ENCODE data around the gene ALDH1B1.

ALDH1B1 gene

GRCh38 chr9:38434853-38435252 lies 42.4 kb downstream of the ALDH1B1 start:
- TF ChIP-seq POLR2AphosphoS5 (IDR thresholded peaks at IDR 0.05; ENCODE audit: low read depth, low read length): no peak

- no peak for TF ChIP-seq FOXP2 (optimal IDR thresholded peaks at IDR 0.05; ENCODE audit: borderline replicate concordance, extremely low read depth, extremely low read length, insufficient read depth)
- no peak for TF ChIP-seq REST (IDR thresholded peaks at IDR 0.05; ENCODE audit: insufficient read depth in 1 of 2, low read depth in 2 of 2, low read length in 2 of 2)
Observed at GRCh38 chr9:38435521-38435920, 43.0 kb downstream of the ALDH1B1 start.

- TF ChIP-seq FOXP2 (optimal IDR thresholded peaks at IDR 0.05; ENCODE audit: borderline replicate concordance, extremely low read depth, extremely low read length, insufficient read depth): no peak
- TF ChIP-seq SIN3A (IDR thresholded peaks at IDR 0.05; ENCODE audit: borderline replicate concordance, insufficient read depth, low read length): no peak
- no peak for TF ChIP-seq TAF1 (IDR thresholded peaks at IDR 0.05; ENCODE audit: borderline replicate concordance, insufficient read depth, low read length)
- no peak for TF ChIP-seq POLR2AphosphoS5 (IDR thresholded peaks at IDR 0.05; ENCODE audit: low read depth, low read length)
- no peak for TF ChIP-seq REST (IDR thresholded peaks at IDR 0.05; ENCODE audit: insufficient read depth in 1 of 2, low read depth in 2 of 2, low read length in 2 of 2)
Observed at GRCh38 chr9:38436708-38437107, 44.2 kb downstream of the ALDH1B1 start.

- TF ChIP-seq TAF1 (IDR thresholded peaks at IDR 0.05; ENCODE audit: borderline replicate concordance, insufficient read depth, low read length) (no peak), FOXP2 (optimal IDR thresholded peaks at IDR 0.05; ENCODE audit: borderline replicate concordance, extremely low read depth, extremely low read length, insufficient read depth) (no peak), REST (IDR thresholded peaks at IDR 0.05; ENCODE audit: insufficient read depth in 1 of 2, low read depth in 2 of 2, low read length in 2 of 2) (no peak), SIN3A (IDR thresholded peaks at IDR 0.05; ENCODE audit: borderline replicate concordance, insufficient read depth, low read length) (no peak), POLR2AphosphoS5 (IDR thresholded peaks at IDR 0.05; ENCODE audit: low read depth, low read length) (no peak)
Observed at GRCh38 chr9:38437193-38437823, 44.8 kb downstream of the ALDH1B1 start.

- no peak for TF ChIP-seq TAF1 (IDR thresholded peaks at IDR 0.05; ENCODE audit: borderline replicate concordance, insufficient read depth, low read length)
- no peak for TF ChIP-seq POLR2AphosphoS5 (IDR thresholded peaks at IDR 0.05; ENCODE audit: low read depth, low read length)
- no peak for TF ChIP-seq FOXP2 (optimal IDR thresholded peaks at IDR 0.05; ENCODE audit: borderline replicate concordance, extremely low read depth, extremely low read length, insufficient read depth)
- no peak for TF ChIP-seq REST (IDR thresholded peaks at IDR 0.05; ENCODE audit: insufficient read depth in 1 of 2, low read depth in 2 of 2, low read length in 2 of 2)
- TF ChIP-seq SIN3A (IDR thresholded peaks at IDR 0.05; ENCODE audit: borderline replicate concordance, insufficient read depth, low read length): no peak
Observed at GRCh38 chr9:38439291-38439915, 46.9 kb downstream of the ALDH1B1 start.

Data from PFSK-1 (cell line).